Measurements from ENCODE around the gene PCGF3.

PCGF3 gene

GRCh38 chr4:678331-679103, 27.1 kb upstream of the PCGF3 start:
- H3K4me1 ChIP-seq: peaks cover 3% of the 10 kb centered on the region
- no peak overlapping the region for H2AFZ ChIP-seq
- no peak for TF ChIP-seq CTCF (IDR thresholded peaks at IDR 0.05)
- no peaks in the 10 kb centered on the region for H3K36me3 ChIP-seq (ENCODE audit: control insufficient read depth, insufficient read depth, low read length)
- H3K9me3 ChIP-seq (ENCODE audit: control insufficient read depth, low read length): no peaks in the 10 kb centered on the region
- no peak overlapping the region for H3K4me3 ChIP-seq (ENCODE audit: low read depth, low read length)
- H3K27ac ChIP-seq: no peak overlapping the region
- no peak overlapping the region for H3K9ac ChIP-seq
- no peak overlapping the region for H3K4me2 ChIP-seq (ENCODE audit: low read length)
- H3K27me3 ChIP-seq (ENCODE audit: control insufficient read depth, insufficient read depth, low read length): no peaks in the 10 kb centered on the region
- H3K79me2 ChIP-seq: no peaks in the 10 kb centered on the region

GRCh38 chr4:679104-679481, 26.5 kb upstream of the PCGF3 start:
- Histone ChIP-seq H3K4me1 (peaks cover 3% of the 10 kb centered on the region), H3K4me3 (ENCODE audit: low read depth, low read length) (no peak overlapping the region), H3K4me2 (ENCODE audit: low read length) (no peak overlapping the region)

GRCh38 chr4:679629-680028, 26.0 kb upstream of the PCGF3 start:
- peaks cover 3% of the 10 kb centered on the region for H3K4me1 ChIP-seq
- no peak for TF ChIP-seq CTCF (IDR thresholded peaks at IDR 0.05)
- H3K27ac ChIP-seq: no peak overlapping the region
- no peak overlapping the region for H2AFZ ChIP-seq
- no peaks in the 10 kb centered on the region for H3K36me3 ChIP-seq (ENCODE audit: control insufficient read depth, insufficient read depth, low read length)
- H3K9ac ChIP-seq: no peak overlapping the region
- H3K9me3 ChIP-seq (ENCODE audit: control insufficient read depth, low read length): no peaks in the 10 kb centered on the region
- H3K27me3 ChIP-seq (ENCODE audit: control insufficient read depth, insufficient read depth, low read length): no peaks in the 10 kb centered on the region
- H3K4me2 ChIP-seq (ENCODE audit: low read length): no peak overlapping the region
- H3K4me3 ChIP-seq (ENCODE audit: low read depth, low read length): no peak overlapping the region
- no peaks in the 10 kb centered on the region for H3K79me2 ChIP-seq

More at GRCh38 chr4:679104-679481, 26.5 kb upstream of the PCGF3 start:
- Histone ChIP-seq H3K27ac (no peak overlapping the region), H3K9me3 (ENCODE audit: control insufficient read depth, low read length) (no peaks in the 10 kb centered on the region), H3K79me2 (no peaks in the 10 kb centered on the region), H3K27me3 (ENCODE audit: control insufficient read depth, insufficient read depth, low read length) (no peaks in the 10 kb centered on the region), H3K36me3 (ENCODE audit: control insufficient read depth, insufficient read depth, low read length) (no peaks in the 10 kb centered on the region), H3K9ac (no peak overlapping the region), H2AFZ (no peak overlapping the region)
- no peak for TF ChIP-seq CTCF (IDR thresholded peaks at IDR 0.05)

- peaks cover 3% of the 10 kb centered on the region for H3K4me1 ChIP-seq
- H3K27ac ChIP-seq: no peak overlapping the region
- no peak for TF ChIP-seq CTCF (IDR thresholded peaks at IDR 0.05)
- no peaks in the 10 kb centered on the region for H3K9me3 ChIP-seq (ENCODE audit: control insufficient read depth, low read length)
- no peaks in the 10 kb centered on the region for H3K27me3 ChIP-seq (ENCODE audit: control insufficient read depth, insufficient read depth, low read length)
- no peak overlapping the region for H2AFZ ChIP-seq
- no peak overlapping the region for H3K4me2 ChIP-seq (ENCODE audit: low read length)
- H3K36me3 ChIP-seq (ENCODE audit: control insufficient read depth, insufficient read depth, low read length): no peaks in the 10 kb centered on the region
- H3K4me3 ChIP-seq (ENCODE audit: low read depth, low read length): no peak overlapping the region
- no peaks in the 10 kb centered on the region for H3K79me2 ChIP-seq
- H3K9ac ChIP-seq: no peak overlapping the region
Measured at GRCh38 chr4:680091-680490, 25.5 kb upstream of the PCGF3 start.

- Histone ChIP-seq H3K4me3 (ENCODE audit: low read depth, low read length) (no peak overlapping the region), H3K27ac (no peak overlapping the region), H3K36me3 (ENCODE audit: control insufficient read depth, insufficient read depth, low read length) (no peaks in the 10 kb centered on the region), H3K9me3 (ENCODE audit: control insufficient read depth, low read length) (no peaks in the 10 kb centered on the region), H3K4me1 (peaks cover 3% of the 10 kb centered on the region), H2AFZ (no peak overlapping the region), H3K79me2 (no peaks in the 10 kb centered on the region), H3K27me3 (ENCODE audit: control insufficient read depth, insufficient read depth, low read length) (no peaks in the 10 kb centered on the region), H3K4me2 (ENCODE audit: low read length) (peak overlapping the region; percentile 73), H3K9ac (no peak overlapping the region)
- no peak for TF ChIP-seq CTCF (IDR thresholded peaks at IDR 0.05)
Measured at GRCh38 chr4:680551-680927, 25.1 kb upstream of the PCGF3 start.
